ENCODE results near the gene ECE2.

The ECE2 gene

DNA sequence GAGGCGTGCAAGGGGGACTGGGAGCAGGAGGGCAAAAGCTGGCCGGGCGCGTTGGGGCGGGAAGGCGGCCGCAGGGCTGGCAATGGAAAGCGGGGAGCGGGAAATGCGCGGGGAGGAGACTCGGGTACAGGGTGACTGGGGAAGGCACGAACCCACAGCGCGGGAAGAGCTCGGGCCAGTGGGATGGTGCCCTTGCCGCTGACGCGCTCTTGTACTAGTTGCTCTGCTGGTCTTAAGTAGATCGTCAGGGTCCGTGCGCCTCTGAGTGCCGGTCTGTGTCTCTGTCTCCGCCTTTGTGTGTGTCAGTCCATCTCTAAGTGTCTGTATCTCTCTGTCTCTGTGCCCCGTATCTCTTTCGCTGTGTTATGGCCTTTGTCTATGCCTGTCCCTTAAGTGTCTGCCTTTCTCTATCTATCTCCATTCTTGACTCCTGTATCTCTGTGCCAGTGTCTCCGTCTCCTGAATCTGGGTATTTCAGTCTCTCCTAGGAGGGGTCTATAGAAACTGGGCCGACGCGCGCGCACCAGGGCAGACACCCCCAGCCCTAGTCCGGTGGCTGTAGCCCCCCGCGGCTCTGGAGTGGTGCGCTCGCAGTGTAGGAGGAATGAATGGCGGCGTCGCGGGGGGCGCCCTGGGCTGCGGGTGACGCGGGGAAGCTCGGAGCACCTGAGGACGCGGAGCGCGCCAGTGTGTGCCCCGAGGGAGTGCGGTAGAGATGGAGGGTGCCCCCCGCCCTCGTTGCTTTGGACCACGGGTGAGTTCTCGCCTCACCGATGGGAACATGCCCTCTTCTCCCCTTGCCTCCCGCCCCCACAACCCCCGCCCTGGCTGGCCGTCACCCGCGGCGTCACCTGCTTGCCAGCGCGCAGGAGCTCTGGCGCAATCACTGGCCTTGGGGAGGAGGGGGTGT, 13.7 kb upstream of the ECE2 start (continued):
- TF ChIP-seq, protein P1, sequence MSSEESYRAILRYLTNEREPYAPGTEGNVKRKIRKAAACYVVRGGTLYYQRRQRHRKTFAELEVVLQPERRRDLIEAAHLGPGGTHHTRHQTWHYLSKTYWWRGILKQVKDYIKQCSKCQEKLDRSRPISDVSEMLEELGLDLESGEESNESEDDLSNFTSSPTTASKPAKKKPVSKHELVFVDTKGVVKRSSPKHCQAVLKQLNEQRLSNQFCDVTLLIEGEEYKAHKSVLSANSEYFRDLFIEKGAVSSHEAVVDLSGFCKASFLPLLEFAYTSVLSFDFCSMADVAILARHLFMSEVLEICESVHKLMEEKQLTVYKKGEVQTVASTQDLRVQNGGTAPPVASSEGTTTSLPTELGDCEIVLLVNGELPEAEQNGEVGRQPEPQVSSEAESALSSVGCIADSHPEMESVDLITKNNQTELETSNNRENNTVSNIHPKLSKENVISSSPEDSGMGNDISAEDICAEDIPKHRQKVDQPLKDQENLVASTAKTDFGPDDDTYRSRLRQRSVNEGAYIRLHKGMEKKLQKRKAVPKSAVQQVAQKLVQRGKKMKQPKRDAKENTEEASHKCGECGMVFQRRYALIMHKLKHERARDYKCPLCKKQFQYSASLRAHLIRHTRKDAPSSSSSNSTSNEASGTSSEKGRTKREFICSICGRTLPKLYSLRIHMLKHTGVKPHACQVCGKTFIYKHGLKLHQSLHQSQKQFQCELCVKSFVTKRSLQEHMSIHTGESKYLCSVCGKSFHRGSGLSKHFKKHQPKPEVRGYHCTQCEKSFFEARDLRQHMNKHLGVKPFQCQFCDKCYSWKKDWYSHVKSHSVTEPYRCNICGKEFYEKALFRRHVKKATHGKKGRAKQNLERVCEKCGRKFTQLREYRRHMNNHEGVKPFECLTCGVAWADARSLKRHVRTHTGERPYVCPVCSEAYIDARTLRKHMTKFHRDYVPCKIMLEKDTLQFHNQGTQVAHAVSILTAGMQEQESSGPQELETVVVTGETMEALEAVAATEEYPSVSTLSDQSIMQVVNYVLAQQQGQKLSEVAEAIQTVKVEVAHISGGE (tag by site-specific recombination; conservative IDR thresholded peaks at IDR 0.05; ENCODE audit: low read depth): no peak
- TF ChIP-seq ZNF121 (tag by site-specific recombination; IDR thresholded peaks at IDR 0.05) (no peak), SP2 (tag by site-specific recombination; IDR thresholded peaks at IDR 0.05) (peak; percentile 68), ZBTB8A (tag by site-specific recombination; IDR thresholded peaks at IDR 0.05) (peak; percentile 88), ZNF600 (tag by site-specific recombination; IDR thresholded peaks at IDR 0.05) (peak; percentile 76), ZNF791 (tag by site-specific recombination; IDR thresholded peaks at IDR 0.05) (no peak), ZNF792 (tag by site-specific recombination; IDR thresholded peaks at IDR 0.05) (no peak), SP3 (tag by site-specific recombination; IDR thresholded peaks at IDR 0.05) (peak; percentile 87), RBAK (tag by site-specific recombination; IDR thresholded peaks at IDR 0.05) (no peak), ZNF354C (tag by site-specific recombination; IDR thresholded peaks at IDR 0.05; ENCODE audit: borderline replicate concordance, low read depth) (no peak), ZFP37 (tag by site-specific recombination; IDR thresholded peaks at IDR 0.05) (0 out of 2 replicates have a peak, but pooled peaks have one; percentile 78), SETDB1 (IDR thresholded peaks at IDR 0.05; ENCODE audit: insufficient read length, low read length) (no peak), ZNF394 (tag by site-specific recombination; IDR thresholded peaks at IDR 0.05; ENCODE audit: borderline replicate concordance) (peak; percentile 8; the same call in 1 of the 2 replicates), ZNF174 (tag by site-specific recombination; IDR thresholded peaks at IDR 0.05) (no peak), IKZF3 (tag by site-specific recombination; IDR thresholded peaks at IDR 0.05) (no peak; the same call in 1 of the 2 replicates), ZNF624 (tag by site-specific recombination; IDR thresholded peaks at IDR 0.05) (no peak)
- TF ChIP-seq, protein P2, sequence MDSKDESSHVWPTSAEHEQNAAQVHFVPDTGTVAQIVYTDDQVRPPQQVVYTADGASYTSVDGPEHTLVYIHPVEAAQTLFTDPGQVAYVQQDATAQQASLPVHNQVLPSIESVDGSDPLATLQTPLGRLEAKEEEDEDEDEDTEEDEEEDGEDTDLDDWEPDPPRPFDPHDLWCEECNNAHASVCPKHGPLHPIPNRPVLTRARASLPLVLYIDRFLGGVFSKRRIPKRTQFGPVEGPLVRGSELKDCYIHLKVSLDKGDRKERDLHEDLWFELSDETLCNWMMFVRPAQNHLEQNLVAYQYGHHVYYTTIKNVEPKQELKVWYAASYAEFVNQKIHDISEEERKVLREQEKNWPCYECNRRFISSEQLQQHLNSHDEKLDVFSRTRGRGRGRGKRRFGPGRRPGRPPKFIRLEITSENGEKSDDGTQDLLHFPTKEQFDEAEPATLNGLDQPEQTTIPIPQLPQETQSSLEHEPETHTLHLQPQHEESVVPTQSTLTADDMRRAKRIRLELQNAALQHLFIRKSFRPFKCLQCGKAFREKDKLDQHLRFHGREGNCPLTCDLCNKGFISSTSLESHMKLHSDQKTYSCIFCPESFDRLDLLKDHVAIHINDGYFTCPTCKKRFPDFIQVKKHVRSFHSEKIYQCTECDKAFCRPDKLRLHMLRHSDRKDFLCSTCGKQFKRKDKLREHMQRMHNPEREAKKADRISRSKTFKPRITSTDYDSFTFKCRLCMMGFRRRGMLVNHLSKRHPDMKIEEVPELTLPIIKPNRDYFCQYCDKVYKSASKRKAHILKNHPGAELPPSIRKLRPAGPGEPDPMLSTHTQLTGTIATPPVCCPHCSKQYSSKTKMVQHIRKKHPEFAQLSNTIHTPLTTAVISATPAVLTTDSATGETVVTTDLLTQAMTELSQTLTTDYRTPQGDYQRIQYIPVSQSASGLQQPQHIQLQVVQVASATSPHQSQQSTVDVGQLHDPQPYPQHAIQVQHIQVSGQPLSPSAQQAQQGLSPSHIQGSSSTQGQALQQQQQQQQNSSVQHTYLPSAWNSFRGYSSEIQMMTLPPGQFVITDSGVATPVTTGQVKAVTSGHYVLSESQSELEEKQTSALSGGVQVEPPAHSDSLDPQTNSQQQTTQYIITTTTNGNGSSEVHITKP (tag by site-specific recombination; IDR thresholded peaks at IDR 0.05): peak; percentile 75
- TF ChIP-seq, protein P3, sequence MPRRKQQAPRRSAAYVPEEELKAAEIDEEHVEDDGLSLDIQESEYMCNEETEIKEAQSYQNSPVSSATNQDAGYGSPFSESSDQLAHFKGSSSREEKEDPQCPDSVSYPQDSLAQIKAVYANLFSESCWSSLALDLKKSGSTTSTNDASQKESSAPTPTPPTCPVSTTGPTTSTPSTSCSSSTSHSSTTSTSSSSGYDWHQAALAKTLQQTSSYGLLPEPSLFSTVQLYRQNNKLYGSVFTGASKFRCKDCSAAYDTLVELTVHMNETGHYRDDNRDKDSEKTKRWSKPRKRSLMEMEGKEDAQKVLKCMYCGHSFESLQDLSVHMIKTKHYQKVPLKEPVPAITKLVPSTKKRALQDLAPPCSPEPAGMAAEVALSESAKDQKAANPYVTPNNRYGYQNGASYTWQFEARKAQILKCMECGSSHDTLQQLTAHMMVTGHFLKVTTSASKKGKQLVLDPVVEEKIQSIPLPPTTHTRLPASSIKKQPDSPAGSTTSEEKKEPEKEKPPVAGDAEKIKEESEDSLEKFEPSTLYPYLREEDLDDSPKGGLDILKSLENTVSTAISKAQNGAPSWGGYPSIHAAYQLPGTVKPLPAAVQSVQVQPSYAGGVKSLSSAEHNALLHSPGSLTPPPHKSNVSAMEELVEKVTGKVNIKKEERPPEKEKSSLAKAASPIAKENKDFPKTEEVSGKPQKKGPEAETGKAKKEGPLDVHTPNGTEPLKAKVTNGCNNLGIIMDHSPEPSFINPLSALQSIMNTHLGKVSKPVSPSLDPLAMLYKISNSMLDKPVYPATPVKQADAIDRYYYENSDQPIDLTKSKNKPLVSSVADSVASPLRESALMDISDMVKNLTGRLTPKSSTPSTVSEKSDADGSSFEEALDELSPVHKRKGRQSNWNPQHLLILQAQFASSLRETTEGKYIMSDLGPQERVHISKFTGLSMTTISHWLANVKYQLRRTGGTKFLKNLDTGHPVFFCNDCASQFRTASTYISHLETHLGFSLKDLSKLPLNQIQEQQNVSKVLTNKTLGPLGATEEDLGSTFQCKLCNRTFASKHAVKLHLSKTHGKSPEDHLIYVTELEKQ (tag by site-specific recombination; IDR thresholded peaks at IDR 0.05; ENCODE audit: borderline replicate concordance): no peak
- TF ChIP-seq, protein P4, sequence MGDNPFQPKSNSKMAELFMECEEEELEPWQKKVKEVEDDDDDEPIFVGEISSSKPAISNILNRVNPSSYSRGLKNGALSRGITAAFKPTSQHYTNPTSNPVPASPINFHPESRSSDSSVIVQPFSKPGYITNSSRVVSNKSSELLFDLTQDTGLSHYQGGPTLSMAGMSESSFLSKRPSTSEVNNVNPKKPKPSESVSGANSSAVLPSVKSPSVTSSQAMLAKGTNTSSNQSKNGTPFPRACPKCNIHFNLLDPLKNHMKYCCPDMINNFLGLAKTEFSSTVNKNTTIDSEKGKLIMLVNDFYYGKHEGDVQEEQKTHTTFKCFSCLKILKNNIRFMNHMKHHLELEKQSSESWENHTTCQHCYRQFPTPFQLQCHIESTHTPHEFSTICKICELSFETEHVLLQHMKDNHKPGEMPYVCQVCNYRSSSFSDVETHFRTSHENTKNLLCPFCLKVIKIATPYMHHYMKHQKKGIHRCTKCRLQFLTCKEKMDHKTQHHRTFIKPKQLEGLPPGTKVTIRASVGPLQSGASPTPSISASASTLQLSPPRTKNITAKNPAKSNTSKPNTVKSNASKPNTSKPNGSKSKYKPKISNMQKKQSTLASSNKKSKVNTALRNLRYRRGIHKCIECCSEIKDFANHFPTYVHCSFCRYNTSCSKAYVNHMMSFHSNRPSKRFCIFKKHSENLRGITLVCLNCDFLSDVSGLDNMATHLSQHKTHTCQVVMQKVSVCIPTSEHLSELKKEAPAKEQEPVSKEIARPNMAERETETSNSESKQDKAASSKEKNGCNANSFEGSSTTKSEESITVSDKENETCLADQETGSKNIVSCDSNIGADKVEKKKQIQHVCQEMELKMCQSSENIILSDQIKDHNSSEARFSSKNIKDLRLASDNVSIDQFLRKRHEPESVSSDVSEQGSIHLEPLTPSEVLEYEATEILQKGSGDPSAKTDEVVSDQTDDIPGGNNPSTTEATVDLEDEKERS (tag by site-specific recombination; IDR thresholded peaks at IDR 0.05): no peak
- TF ChIP-seq, protein P5, sequence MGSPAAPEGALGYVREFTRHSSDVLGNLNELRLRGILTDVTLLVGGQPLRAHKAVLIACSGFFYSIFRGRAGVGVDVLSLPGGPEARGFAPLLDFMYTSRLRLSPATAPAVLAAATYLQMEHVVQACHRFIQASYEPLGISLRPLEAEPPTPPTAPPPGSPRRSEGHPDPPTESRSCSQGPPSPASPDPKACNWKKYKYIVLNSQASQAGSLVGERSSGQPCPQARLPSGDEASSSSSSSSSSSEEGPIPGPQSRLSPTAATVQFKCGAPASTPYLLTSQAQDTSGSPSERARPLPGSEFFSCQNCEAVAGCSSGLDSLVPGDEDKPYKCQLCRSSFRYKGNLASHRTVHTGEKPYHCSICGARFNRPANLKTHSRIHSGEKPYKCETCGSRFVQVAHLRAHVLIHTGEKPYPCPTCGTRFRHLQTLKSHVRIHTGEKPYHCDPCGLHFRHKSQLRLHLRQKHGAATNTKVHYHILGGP (tag by site-specific recombination; IDR thresholded peaks at IDR 0.05): no peak

Data from HEK293 (cell line).